ENCODE data around the gene SAMD4B.

Gene SAMD4B

GRCh38 chr19:39402346-39403300 lies 60.4 kb downstream of the SAMD4B start:
- in situ Hi-C loops (cut with HindIII; ENCODE audit: low pct_ligation_motif_present, low pct_unique_long_range_greater_than_20kb, low sequenced_read_pairs), result no loop called here
- peak; percentile 73 for DNase-seq

DNA sequence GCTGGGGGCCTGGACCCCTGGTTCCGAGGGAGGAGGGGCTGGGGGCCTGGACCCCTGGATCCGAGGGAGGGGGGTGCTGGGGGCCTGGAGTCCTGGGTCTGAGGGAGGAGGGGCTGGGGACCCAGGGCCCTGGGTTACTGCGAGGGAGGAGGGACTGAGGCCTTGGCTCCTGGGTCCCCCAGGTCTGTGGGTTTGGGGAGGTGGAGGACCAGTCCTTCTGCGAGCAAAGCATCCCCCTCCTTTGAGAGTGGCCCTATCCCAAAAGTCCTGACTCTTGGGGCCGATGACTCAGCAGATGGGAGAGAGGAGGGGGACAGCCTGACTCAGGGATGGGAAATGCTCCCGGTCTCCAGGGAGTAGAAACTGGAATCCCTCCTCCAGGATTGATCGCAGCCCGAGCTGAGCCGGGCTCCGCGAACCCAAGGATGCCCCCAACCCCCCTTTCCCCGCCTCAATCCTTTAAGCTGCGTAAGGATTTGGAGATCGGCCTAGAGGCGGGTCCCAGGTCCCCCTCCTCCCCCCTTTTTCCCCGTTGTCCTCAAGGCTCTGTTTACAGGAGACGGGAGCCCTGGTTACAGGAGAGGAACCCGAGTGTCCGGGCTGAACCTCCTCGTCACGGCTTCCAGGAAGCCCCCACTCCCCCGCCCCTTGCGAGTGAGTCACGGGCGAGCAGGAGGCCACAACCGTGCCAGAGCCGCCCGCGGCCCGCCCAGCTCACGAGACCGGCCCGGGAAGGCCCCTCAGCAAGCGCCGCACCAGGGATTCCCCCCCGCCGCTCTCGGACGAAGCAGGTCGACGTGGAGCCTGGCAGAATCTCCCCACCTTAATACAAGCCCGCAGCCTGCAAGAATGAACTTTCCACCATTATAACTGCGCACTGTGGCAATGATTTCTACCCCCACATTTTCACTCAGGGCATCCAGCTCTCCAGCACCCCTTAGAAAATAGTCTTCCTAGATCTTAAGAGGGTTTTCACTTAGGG lies 61.4 kb downstream of the SAMD4B start:
- DNase-seq, result peak; percentile 93
- in situ Hi-C loops (cut with HindIII; ENCODE audit: low pct_ligation_motif_present, low pct_unique_long_range_greater_than_20kb, low sequenced_read_pairs), result no loop called here

DNA sequence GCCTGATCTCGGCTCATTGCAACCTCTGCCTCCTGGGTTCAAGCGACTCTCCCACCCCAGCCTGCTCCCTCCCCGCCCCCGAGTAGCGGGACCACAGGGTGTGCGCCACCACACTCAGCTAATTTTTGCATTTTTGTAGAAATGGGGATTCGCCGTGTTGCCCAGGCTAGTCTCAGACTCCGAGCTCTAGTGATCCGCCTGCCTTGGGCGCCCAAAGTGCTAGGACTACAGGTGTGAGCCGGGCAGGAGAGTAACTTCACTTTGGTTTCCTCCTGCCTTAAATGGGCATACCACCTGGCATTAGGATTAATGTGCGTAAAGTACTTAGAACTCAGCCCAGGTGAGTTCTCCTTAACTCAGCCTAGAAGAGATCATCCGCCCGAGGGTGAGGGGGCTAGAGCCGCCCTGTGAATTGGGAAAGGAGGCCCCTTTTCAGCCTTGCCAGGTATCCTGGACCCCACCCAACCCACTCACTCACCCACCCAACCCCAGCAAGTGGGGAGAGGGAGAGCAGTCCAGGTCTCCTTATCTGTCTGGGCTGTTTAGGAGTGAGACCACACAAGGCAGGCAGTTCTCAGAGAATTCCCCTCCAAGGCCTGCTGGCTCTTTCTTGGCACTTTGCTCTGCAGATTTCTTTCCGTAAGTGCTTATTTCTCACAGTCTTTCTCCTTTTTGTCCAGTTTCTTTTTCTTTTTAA lies 63.2 kb downstream of the SAMD4B start:
- in situ Hi-C loops (cut with HindIII; ENCODE audit: low pct_ligation_motif_present, low pct_unique_long_range_greater_than_20kb, low sequenced_read_pairs), result no loop called here
- DNase-seq, result no peak

GRCh38 chr19:39405958-39406655 lies 63.9 kb downstream of the SAMD4B start:
- DNase-seq, result no peak
- in situ Hi-C loops (cut with HindIII; ENCODE audit: low pct_ligation_motif_present, low pct_unique_long_range_greater_than_20kb, low sequenced_read_pairs), result no loop called here

- peak; percentile 69 for DNase-seq
- in situ Hi-C loops (cut with HindIII; ENCODE audit: low pct_ligation_motif_present, low pct_unique_long_range_greater_than_20kb, low sequenced_read_pairs), result no loop called here
These were observed 64.6 kb downstream of the SAMD4B start, which contains the start of gene ZFP36 for GRCh38 chr19:39406656-39407409. ZFP36 (plus strand) TSS chr19:39406847; CDS start chr19:39406905, 58 bp downstream.

DNA sequence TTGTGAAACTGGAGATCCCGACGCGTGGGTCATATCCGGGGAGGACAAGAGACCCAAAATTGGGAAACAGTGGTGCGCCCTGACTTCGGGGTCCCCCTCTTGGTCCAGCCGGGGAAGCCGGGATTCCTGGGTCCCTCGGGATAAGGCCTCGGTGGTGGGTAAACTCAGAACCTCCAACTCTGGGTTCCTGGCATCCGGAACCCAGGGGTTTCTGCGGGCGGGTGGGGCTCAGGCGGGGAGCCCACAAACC lies 65.1 kb downstream of the SAMD4B start:
- in situ Hi-C loops (cut with HindIII; ENCODE audit: low pct_ligation_motif_present, low pct_unique_long_range_greater_than_20kb, low sequenced_read_pairs), result no loop called here

GRCh38 chr19:39407660-39408391 lies 65.6 kb downstream of the SAMD4B start:
- in situ Hi-C loops (cut with HindIII; ENCODE audit: low pct_ligation_motif_present, low pct_unique_long_range_greater_than_20kb, low sequenced_read_pairs), result no loop called here
- DNase-seq, result no peak

More for the DNA sequence above, 65.1 kb downstream of the SAMD4B start:
- DNase-seq, result no peak

DNA sequence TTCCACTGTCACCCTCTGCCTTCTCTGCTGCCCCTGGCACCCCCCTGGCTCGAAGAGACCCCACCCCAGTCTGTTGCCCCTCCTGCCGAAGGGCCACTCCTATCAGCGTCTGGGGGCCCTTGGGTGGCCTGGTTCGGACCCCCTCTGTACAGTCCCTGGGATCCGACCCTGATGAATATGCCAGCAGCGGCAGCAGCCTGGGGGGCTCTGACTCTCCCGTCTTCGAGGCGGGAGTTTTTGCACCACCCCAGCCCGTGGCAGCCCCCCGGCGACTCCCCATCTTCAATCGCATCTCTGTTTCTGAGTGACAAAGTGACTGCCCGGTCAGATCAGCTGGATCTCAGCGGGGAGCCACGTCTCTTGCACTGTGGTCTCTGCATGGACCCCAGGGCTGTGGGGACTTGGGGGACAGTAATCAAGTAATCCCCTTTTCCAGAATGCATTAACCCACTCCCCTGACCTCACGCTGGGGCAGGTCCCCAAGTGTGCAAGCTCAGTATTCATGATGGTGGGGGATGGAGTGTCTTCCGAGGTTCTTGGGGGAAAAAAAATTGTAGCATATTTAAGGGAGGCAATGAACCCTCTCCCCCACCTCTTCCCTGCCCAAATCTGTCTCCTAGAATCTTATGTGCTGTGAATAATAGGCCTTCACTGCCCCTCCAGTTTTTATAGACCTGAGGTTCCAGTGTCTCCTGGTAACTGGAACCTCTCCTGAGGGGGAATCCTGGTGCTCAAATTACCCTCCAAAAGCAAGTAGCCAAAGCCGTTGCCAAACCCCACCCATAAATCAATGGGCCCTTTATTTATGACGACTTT lies 66.4 kb downstream of the SAMD4B start:
- in situ Hi-C loops (cut with HindIII; ENCODE audit: low pct_ligation_motif_present, low pct_unique_long_range_greater_than_20kb, low sequenced_read_pairs), result no loop called here
- DNase-seq, result no peak

DNA sequence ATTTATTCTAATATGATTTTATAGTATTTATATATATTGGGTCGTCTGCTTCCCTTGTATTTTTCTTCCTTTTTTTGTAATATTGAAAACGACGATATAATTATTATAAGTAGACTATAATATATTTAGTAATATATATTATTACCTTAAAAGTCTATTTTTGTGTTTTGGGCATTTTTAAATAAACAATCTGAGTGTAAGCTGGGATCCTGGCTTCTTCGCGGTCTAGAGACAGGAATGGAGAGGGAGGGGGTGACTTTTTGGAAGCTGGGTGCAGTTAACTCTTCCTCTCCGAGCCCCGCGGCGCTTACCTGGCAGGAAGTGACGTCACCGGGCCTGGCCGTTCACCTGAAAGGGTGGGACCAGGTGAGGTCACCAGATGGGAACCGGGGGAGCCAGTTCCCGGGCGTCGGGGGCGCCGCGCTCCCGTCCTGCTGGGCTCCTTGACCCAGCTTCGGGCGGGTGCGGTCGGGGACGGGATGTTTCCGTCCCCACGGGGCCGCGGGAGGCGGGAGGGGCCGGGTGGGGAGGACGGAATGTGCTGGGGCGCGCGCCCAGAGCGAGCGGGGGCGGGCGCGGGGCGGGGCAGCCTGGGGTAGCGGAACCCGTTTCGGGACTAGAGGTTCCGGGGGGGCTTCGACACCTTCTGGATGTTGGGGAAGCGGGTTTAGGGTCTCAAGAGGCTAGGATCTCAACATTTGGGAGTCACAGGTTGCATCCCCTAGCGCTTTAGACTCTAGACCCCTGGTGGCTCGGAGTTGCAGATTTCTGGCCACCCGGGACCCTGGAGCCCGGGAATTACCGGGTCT lies 67.2 kb downstream of the SAMD4B start:
- in situ Hi-C loops (cut with HindIII; ENCODE audit: low pct_ligation_motif_present, low pct_unique_long_range_greater_than_20kb, low sequenced_read_pairs), result no loop called here

GRCh38 chr19:39410017-39410830 lies 68.0 kb downstream of the SAMD4B start:
- DNase-seq, result peak; percentile 46
- in situ Hi-C loops (cut with HindIII; ENCODE audit: low pct_ligation_motif_present, low pct_unique_long_range_greater_than_20kb, low sequenced_read_pairs), result no loop called here

More for the DNA sequence above, 67.2 kb downstream of the SAMD4B start:
- peak; percentile 60 for DNase-seq

- in situ Hi-C loops (cut with HindIII; ENCODE audit: low pct_ligation_motif_present, low pct_unique_long_range_greater_than_20kb, low sequenced_read_pairs), result no loop called here
- no peak for DNase-seq
These were observed 68.5 kb downstream of the SAMD4B start for GRCh38 chr19:39410831-39411080.

GRCh38 chr19:39411081-39411831 lies 69.0 kb downstream of the SAMD4B start:
- DNase-seq, result peak; percentile 34
- in situ Hi-C loops (cut with HindIII; ENCODE audit: low pct_ligation_motif_present, low pct_unique_long_range_greater_than_20kb, low sequenced_read_pairs), result no loop called here

DNA sequence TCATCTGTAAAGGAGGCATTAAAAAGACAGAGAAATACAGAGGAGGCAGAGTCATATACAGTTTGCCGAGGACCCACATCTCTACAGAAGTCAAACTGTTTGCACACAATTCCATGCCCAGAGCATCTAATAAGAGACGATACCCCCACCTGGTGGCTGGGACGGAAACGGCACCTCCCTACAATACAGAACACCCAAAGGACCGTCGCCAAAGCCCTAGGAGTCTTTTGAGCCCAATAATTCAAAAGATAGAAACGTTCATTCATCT lies 69.5 kb downstream of the SAMD4B start:
- peak; percentile 88 for DNase-seq
- in situ Hi-C loops (cut with HindIII; ENCODE audit: low pct_ligation_motif_present, low pct_unique_long_range_greater_than_20kb, low sequenced_read_pairs), result no loop called here

GRCh38 chr19:39412100-39412866 lies 70.1 kb downstream of the SAMD4B start, which contains the start of gene PLEKHG2:
PLEKHG2 (plus strand) TSS chr19:39412669; CDS start chr19:39414087, 1,418 bp downstream.
- in situ Hi-C loops (cut with HindIII; ENCODE audit: low pct_ligation_motif_present, low pct_unique_long_range_greater_than_20kb, low sequenced_read_pairs), result no loop called here
- peak; percentile 98 for DNase-seq

All from ACHN (cell line).